Smooth muscle cell (in vitro differentiated cells): ENCODE measurements around the gene FXR2. TPM values are rescaled to one million over a fixed set of nuclear protein-coding genes. Genes with fewer than 3 reads are reported as not detected.

Experiments
- DNase-seq: peaks from one replicate; lab custom pipeline; 2025; ENCODE audit not compliant: unreplicated experiment; lab: John Stamatoyannopoulos, UW
- H2AFZ ChIP-seq: fragments of 200-600 bp; sonication (generic); 2 replicates; pipeline ENCODE4 v1.6.0; 2016; ENCODE audit warnings: antibody characterized with exemption, low read depth, mild to moderate bottlenecking
- H3F3A ChIP-seq: fragments of 200-600 bp; sonication (generic); 2 replicates; pipeline ENCODE4 v1.6.0; 2017; ENCODE audit warnings: antibody characterized with exemption, low read depth
- H3K27ac ChIP-seq: fragments of 200-600 bp; sonication (generic); 2 replicates; pipeline ENCODE4 v1.5.1; 2016; ENCODE audit warnings: low read depth, mild to moderate bottlenecking
- H3K27me3 ChIP-seq: fragments of 200-600 bp; sonication (generic); 2 replicates; pipeline ENCODE4 v1.6.1; 2016; ENCODE audit warnings: low read depth, mild to moderate bottlenecking
- H3K36me3 ChIP-seq: fragments of 200-600 bp; sonication (generic); 2 replicates; pipeline ENCODE4 v1.5.1; 2016; ENCODE audit warnings: low read depth
- H3K4me1 ChIP-seq: fragments of 200-600 bp; sonication (generic); 2 replicates; pipeline ENCODE4 v1.5.1; 2016; ENCODE audit warnings: low read depth
- H3K4me2 ChIP-seq: fragments of 200-600 bp; sonication (generic); 2 replicates; pipeline ENCODE4 v1.6.0; 2016; ENCODE audit warnings: mild to moderate bottlenecking
- H3K4me3 ChIP-seq: fragments of 200-600 bp; sonication (generic); 2 replicates; pipeline ENCODE4 v1.5.1; 2016; ENCODE audit warnings: mild to moderate bottlenecking
- H3K79me2 ChIP-seq: fragments of 200-600 bp; sonication (generic); 2 replicates; pipeline ENCODE4 v1.6.0; 2016; ENCODE audit warnings: low read depth, mild to moderate bottlenecking
- H3K9ac ChIP-seq: fragments of 200-600 bp; sonication (generic); 2 replicates; pipeline ENCODE4 v1.6.0; 2016; ENCODE audit warnings: low read depth
- H3K9me3 ChIP-seq: fragments of 200-600 bp; sonication (generic); replicated peaks from 2 replicates; pipeline ENCODE4 v1.5.1; 2016; ENCODE audit warnings: low read depth
- H4K20me1 ChIP-seq: fragments of 200-600 bp; sonication (generic); 2 replicates; pipeline ENCODE4 v1.6.0; 2016; ENCODE audit warnings: low read depth
- CTCF ChIP-seq: fragments of 200-600 bp; sonication (generic); IDR thresholded peaks from 2 replicates; pipeline ENCODE4 v1.5.1; 2017; ENCODE audit warnings: borderline replicate concordance, mild to moderate bottlenecking, antibody characterized with exemption; ENCODE audit not compliant: insufficient read depth, poor library complexity, severe bottlenecking
- WGBS: methylation state at CpG from one replicate; pipeline ENCODE4 v1.1.7; 2016; ENCODE audit warnings: low lambda C conversion rate; 5-methylcytosine and 5-hydroxymethylcytosine counted together
- polyA plus RNA-seq: library from polyadenylated mRNA; unstranded; fragments of >200 nt; fragmentation: Nextera tagmentation; extraction: Ambion mirVana; gene quantifications from 2 replicates; pipeline ENCODE4 v1.2.1, GENCODE V29; 2016
- total RNA-seq: library from RNA; depleted of rRNA; stranded (reverse); fragments of >200 nt; gene quantifications from 2 replicates; pipeline ENCODE4 v1.2.3, GENCODE V29; 2014

Gene FXR2
- total and polyA plus RNA-seq, 2 experiments from 2014 or later: 22.8 to 50.6 TPM

GRCh38 chr17:7576432-7576937, 38.2 kb downstream of the FXR2 start:
- no peak overlapping the region for H3K4me2 ChIP-seq
- WGBS: 96% methylated on average over 14 of the region's 14 CpGs
- peaks cover 16% of the 10 kb centered on the region for H3K4me1 ChIP-seq
- H3K79me2 ChIP-seq: peaks cover 51% of the 10 kb centered on the region
- peaks cover 68% of the 10 kb centered on the region for H3F3A ChIP-seq
- H4K20me1 ChIP-seq: peaks cover 65% of the 10 kb centered on the region
- no peak overlapping the region for H3K4me3 ChIP-seq
- no peak for TF ChIP-seq CTCF
- H3K27me3 ChIP-seq: no peaks in the 10 kb centered on the region
- peak overlapping the region; percentile 94 for H3K27ac ChIP-seq
- no peaks in the 10 kb centered on the region for H3K9me3 ChIP-seq
- H3K9ac ChIP-seq: no peak overlapping the region
- no peak for DNase-seq
- H3K36me3 ChIP-seq: peaks cover 9% of the 10 kb centered on the region
- no peak overlapping the region for H2AFZ ChIP-seq

- peak overlapping the region; percentile 90 for H3K4me2 ChIP-seq
- peaks cover 65% of the 10 kb centered on the region for H4K20me1 ChIP-seq
- peaks cover 68% of the 10 kb centered on the region for H3F3A ChIP-seq
- no peaks in the 10 kb centered on the region for H3K9me3 ChIP-seq
- H3K4me1 ChIP-seq: peaks cover 16% of the 10 kb centered on the region
- no peak for DNase-seq
- no peak for TF ChIP-seq CTCF
- H3K27ac ChIP-seq: peak overlapping the region; percentile 94
- H3K27me3 ChIP-seq: no peaks in the 10 kb centered on the region
- no peak overlapping the region for H3K9ac ChIP-seq
- WGBS: 89% methylated on average over 7 of the region's 7 CpGs
- peaks cover 56% of the 10 kb centered on the region for H3K79me2 ChIP-seq
- peak overlapping the region; percentile 93 for H3K4me3 ChIP-seq
- H2AFZ ChIP-seq: no peak overlapping the region
- peaks cover 9% of the 10 kb centered on the region for H3K36me3 ChIP-seq
Measured at GRCh38 chr17:7575959-7576358, 38.7 kb downstream of the FXR2 start.

DNA sequence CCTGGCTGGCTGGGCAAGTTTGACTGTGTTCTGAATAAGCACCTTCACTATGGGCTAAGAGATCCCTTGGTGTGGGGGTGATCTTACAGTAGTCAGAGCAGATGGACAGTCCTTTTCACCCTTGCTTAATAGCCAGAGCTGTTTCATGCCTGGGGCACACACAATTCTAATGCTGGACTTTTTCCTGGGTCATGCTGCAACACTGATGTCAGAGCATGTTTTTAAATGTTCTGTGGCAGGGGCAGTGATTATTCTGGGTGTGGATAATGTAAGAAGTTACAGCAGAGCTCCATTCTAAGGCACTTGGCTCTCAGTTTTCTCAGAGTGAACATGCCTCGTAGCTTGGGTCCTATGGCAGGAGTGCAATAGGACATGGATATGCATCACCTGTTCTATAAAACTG, 39.2 kb downstream of the FXR2 start:
- Histone ChIP-seq H3K9ac (no peak overlapping the region), H3K36me3 (peaks cover 9% of the 10 kb centered on the region), H3K9me3 (no peaks in the 10 kb centered on the region), H2AFZ (no peak overlapping the region), H3K4me1 (peaks cover 16% of the 10 kb centered on the region), H3K4me3 (peak overlapping the region; percentile 93), H3K79me2 (peaks cover 57% of the 10 kb centered on the region), H3K27me3 (no peaks in the 10 kb centered on the region), H3K27ac (peak overlapping the region; percentile 94), H3K4me2 (peak overlapping the region; percentile 90), H4K20me1 (peaks cover 65% of the 10 kb centered on the region), H3F3A (peaks cover 67% of the 10 kb centered on the region)
- 84% methylated on average over 1 of the region's 1 CpG for WGBS
- TF ChIP-seq CTCF: no peak
- DNase-seq: no peak
